ENCODE results near the gene RBM17. TPM values are rescaled to one million over a fixed set of nuclear protein-coding genes. Genes with fewer than 3 reads are reported as not detected.
A peak's percentile ranks its signal among the peaks of the same experiment; 100 is the strongest.

RBM17 gene
- total and polyA plus RNA-seq, 5 experiments from 2014 or later, result 57.4 to 130 (median 84.9) TPM

DNA sequence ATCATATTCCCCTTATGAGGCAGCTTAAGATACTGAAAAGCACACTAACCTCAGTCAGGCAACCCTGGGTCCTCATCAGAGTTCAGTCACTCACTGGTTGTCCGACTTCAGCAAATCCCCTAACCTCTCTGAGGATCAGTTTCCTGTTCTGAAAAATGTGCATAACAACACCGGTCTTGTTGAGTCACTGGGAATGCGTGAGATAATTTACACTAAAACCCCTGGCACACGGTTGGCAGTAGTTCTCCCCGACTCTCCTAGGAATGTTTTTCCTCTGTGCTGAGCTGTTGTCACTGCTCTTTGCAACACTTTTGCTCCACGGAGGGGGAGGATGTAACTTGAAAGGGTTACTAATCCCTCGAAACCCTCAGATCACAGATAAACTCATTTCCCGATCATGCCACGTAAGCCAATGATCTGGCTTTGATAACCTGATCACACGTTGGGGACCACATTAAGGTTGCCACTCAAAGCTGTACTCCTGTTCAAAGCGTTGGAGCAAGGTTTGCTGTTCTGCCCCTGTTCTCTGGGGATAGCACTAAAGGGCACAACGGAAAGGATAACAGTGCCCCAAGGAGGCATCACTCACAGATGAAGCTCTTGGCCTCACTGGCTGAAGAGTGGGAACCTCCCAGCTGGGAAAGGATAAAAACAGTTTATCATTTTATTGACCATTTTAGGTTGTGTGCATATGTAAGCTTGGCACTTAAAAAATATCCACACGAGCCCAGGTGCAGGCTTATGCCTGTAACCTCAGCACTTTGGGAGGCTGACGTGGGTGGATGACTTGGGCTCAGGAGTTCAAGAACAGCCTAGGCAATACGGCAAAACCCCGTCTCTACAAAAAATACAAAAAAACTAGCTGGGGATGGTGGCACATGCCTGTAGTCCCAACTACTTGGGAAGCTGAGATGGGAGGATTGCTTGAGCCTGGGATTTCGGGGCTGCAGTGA lies 5.0 kb upstream of the RBM17 start:
- H3K9me3 Mint-ChIP-seq, result no peaks in the 10 kb centered on the region
- ATAC-seq (peak; percentile 23 to 34), DNase-seq (peak in 6 of 10 donors; percentile 11 to 57 (median 24))
- H3K4me3 Mint-ChIP-seq, result peak overlapping the region in 8 of 10 donors; percentile 21 to 65 (median 39)
- peaks cover 0 to 1% (median 0%) of the 10 kb centered on the region in 5 donors for H3K27me3 Mint-ChIP-seq
- H3K4me1 Mint-ChIP-seq, result peaks cover 25 to 49% (median 38%) of the 10 kb centered on the region in 4 donors
- POLR2A ChIA-PET, result interaction anchor here (0.7 to 1.8 kb wide), 4 partner anchors 16 to 107 kb away, joined by 3 to 8 read pairs (median 4); partner anchors contain the start of gene IL15RA
- H3K27ac Mint-ChIP-seq, result peak overlapping the region in 7 of 10 donors; percentile 0 to 75 (median 70)
- H3K36me3 Mint-ChIP-seq, result no peaks in the 10 kb centered on the region

DNA sequence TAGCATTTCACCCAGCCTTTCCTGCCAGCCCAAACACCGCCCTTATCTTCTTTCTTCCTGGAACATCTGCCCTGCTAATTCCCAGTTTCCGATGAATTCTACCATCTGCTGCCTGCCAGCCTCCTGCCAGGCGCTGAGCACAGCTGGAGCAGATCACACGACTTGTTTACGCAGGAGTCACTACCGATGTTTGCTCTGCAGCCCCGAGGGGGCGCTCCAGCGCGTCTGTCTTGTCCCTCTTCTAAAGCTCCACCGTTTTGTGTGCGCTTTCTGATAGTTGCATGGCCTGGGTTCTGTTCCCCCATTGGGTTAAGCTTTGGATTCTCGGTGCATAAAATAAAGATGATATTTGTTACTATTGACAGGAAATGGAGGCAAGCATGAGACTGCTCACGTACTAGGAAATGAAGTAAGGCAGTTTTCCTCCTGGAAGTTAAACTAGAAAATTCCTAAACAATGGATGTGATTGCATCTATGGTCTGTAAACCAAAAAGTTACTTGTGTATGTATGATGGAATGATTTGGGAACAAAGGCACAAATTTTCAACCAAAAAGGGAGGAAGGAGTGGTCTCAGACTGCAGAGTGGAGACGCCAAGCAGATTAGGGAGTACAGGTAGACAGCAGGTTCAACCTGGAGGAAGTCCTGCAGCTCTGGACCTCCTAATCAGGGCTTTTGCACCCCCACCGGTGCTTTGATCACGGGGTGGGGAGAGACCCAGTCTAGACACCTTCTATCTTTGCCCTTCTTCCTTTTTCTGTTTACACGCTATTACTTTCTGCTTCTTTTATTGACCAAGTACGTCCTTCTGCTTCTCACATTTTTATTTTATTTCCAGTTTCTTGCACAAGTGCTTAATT lies 2.2 kb upstream of the RBM17 start:
- H3K9me3 Mint-ChIP-seq, result no peaks in the 10 kb centered on the region
- H3K4me1 Mint-ChIP-seq, result peaks cover 33 to 66% (median 58%) of the 10 kb centered on the region in 4 donors
- POLR2A ChIA-PET, result interaction anchor here (0.8 to 3.4 kb wide), 11 partner anchors 14 to 116 kb away, joined by 3 to 32 read pairs (median 7); partner anchors contain the start of genes IL2RA and PFKFB3
- peak overlapping the region in 9 of 10 donors; percentile 34 to 98 (median 83) for H3K27ac Mint-ChIP-seq
- H3K27me3 Mint-ChIP-seq, result peaks cover 0 to 1% (median 0%) of the 10 kb centered on the region in 5 donors
- peak overlapping the region; percentile 65 to 96 (median 82) for H3K4me3 Mint-ChIP-seq
- ATAC-seq (peak; percentile 58 to 59), DNase-seq (peak; percentile 66 to 90 (median 79))
- no peaks in the 10 kb centered on the region for H3K36me3 Mint-ChIP-seq

- POLR2A ChIA-PET, result interaction anchor here (0.6 to 1.7 kb wide), 8 partner anchors 10 to 312 kb away, joined by 3 to 6 read pairs (median 4); partner anchors contain the start of gene PFKFB3
- DNase-seq, result peak in 6 of 10 donors; percentile 14 to 38 (median 28)
- peaks cover 0 to 1% (median 0%) of the 10 kb centered on the region in 5 donors for H3K27me3 Mint-ChIP-seq
- peak; percentile 0 for ATAC-seq
- peaks cover 0 to 6% (median 0%) of the 10 kb centered on the region in 3 donors for H3K36me3 Mint-ChIP-seq
- no peaks in the 10 kb centered on the region for H3K9me3 Mint-ChIP-seq
- H3K4me1 Mint-ChIP-seq, result peaks cover 41 to 68% (median 62%) of the 10 kb centered on the region in 4 donors
- peak overlapping the region; percentile 20 to 95 (median 82) for H3K27ac Mint-ChIP-seq
- H3K4me3 Mint-ChIP-seq, result peak overlapping the region; percentile 82 to 97 (median 92)
Measured at GRCh38 chr10:6089334-6090219, 743 bp downstream of the RBM17 start.

GRCh38 chr10:6091630-6092029 lies 2.8 kb downstream of the RBM17 start:
- no peaks in the 10 kb centered on the region for H3K27me3 Mint-ChIP-seq
- peak overlapping the region in 8 of 10 donors; percentile 22 to 78 (median 50) for H3K27ac Mint-ChIP-seq
- H3K9me3 Mint-ChIP-seq, result no peaks in the 10 kb centered on the region
- ATAC-seq (peak; percentile 16 to 38), DNase-seq (peak in 6 of 10 donors; percentile 25 to 62 (median 36))
- H3K36me3 Mint-ChIP-seq, result peaks cover 0 to 13% (median 0%) of the 10 kb centered on the region in 3 donors
- H3K4me1 Mint-ChIP-seq, result peaks cover 39 to 78% (median 68%) of the 10 kb centered on the region in 4 donors
- POLR2A ChIA-PET, result interaction anchor here (0.7 kb wide), 2 partner anchors 111 to 310 kb away, joined by 3 to 4 read pairs; partner anchors contain the start of gene PFKFB3
- peak overlapping the region; percentile 9 to 85 (median 64) for H3K4me3 Mint-ChIP-seq

GRCh38 chr10:6092731-6093130 lies 3.9 kb downstream of the RBM17 start:
- H3K27ac Mint-ChIP-seq, result peak overlapping the region in 4 of 10 donors; percentile 7 to 74 (median 32)
- H3K4me3 Mint-ChIP-seq, result peak overlapping the region in 1 of 10 donors; percentile 10
- no peaks in the 10 kb centered on the region for H3K27me3 Mint-ChIP-seq
- no peaks in the 10 kb centered on the region for H3K9me3 Mint-ChIP-seq
- no peak for ATAC-seq
- POLR2A ChIA-PET, result interaction anchor here (0.6 kb wide), 1 partner anchor 25 kb away, joined by 4 read pairs; no protein-coding TSS in a partner anchor
- peaks cover 2 to 23% (median 4%) of the 10 kb centered on the region in 3 donors for H3K36me3 Mint-ChIP-seq
- DNase-seq, result no peak
- peaks cover 39 to 74% (median 72%) of the 10 kb centered on the region in 4 donors for H3K4me1 Mint-ChIP-seq

DNA sequence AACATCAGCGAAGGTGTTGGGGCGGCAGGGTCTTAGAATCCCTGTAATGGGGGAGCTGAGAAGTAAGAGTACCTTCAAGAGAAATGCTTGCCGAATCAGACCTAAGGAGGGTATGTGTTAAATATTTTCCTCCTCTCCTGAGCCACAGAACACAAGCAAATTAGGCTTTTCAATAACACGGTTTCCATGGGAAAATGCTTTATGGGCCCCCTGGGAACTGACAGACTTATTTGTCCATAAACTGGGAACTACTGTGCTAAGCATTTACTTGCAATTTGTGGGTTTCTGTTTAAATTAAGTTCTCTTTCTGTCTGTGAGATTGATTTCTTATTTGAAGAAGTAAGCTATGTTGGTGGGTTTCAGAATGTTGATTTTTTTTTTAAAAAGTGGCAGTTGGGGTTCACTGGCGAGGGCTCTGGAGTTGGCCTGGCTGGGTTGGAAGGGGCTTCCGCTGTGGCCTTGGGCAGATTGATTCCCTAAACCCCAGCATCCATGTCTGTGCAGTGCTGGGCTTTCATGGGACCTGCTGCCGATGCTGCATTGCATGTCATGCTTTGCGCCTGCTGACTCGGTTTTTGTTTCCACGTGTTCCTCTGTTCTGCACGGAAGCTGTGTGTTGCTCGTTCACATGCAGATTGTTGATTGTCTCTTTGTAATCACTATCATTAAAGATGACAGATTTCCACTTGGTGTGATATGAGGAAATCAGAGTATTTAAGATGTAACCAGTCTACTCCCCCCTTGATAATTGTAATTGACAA lies 7.2 kb downstream of the RBM17 start:
- ATAC-seq (no peak), DNase-seq (no peak)
- Mint-ChIP-seq H3K27ac (peak overlapping the region in 4 of 10 donors; percentile 24 to 75 (median 69)), H3K36me3 (peaks cover 6 to 51% (median 10%) of the 10 kb centered on the region in 3 donors), H3K9me3 (no peaks in the 10 kb centered on the region), H3K4me3 (no peak overlapping the region), H3K4me1 (peaks cover 28 to 64% (median 62%) of the 10 kb centered on the region in 4 donors), H3K27me3 (no peaks in the 10 kb centered on the region)
- POLR2A ChIA-PET, result no interaction called here

- Mint-ChIP-seq H3K27ac (peak overlapping the region in 1 of 10 donors; percentile 46), H3K27me3 (no peaks in the 10 kb centered on the region), H3K4me3 (peak overlapping the region in 1 of 10 donors; percentile 3), H3K36me3 (peaks cover 6 to 62% (median 10%) of the 10 kb centered on the region in 3 donors), H3K4me1 (peaks cover 25 to 54% (median 51%) of the 10 kb centered on the region in 4 donors), H3K9me3 (no peaks in the 10 kb centered on the region)
- no peak for DNase-seq
- POLR2A ChIA-PET, result no interaction called here
- no peak for ATAC-seq
Measured at GRCh38 chr10:6097063-6097462, 8.2 kb downstream of the RBM17 start.

GRCh38 chr10:6098156-6098555 lies 9.3 kb downstream of the RBM17 start:
- H3K4me1 Mint-ChIP-seq, result peaks cover 19 to 46% (median 44%) of the 10 kb centered on the region in 4 donors
- no peak for DNase-seq
- no peaks in the 10 kb centered on the region for H3K27me3 Mint-ChIP-seq
- POLR2A ChIA-PET, result no interaction called here
- H3K4me3 Mint-ChIP-seq, result no peak overlapping the region
- no peak for ATAC-seq
- peak overlapping the region in 4 of 10 donors; percentile 21 to 61 (median 50) for H3K27ac Mint-ChIP-seq
- peaks cover 6 to 68% (median 10%) of the 10 kb centered on the region in 3 donors for H3K36me3 Mint-ChIP-seq
- H3K9me3 Mint-ChIP-seq, result no peaks in the 10 kb centered on the region

GRCh38 chr10:6100370-6100769 lies 11.5 kb downstream of the RBM17 start:
- H3K4me1 Mint-ChIP-seq, result peaks cover 15 to 31% (median 28%) of the 10 kb centered on the region in 4 donors
- POLR2A ChIA-PET, result no interaction called here
- H3K27ac Mint-ChIP-seq, result peak overlapping the region in 6 of 10 donors; percentile 37 to 74 (median 54)
- no peak for ATAC-seq
- no peaks in the 10 kb centered on the region for H3K9me3 Mint-ChIP-seq
- H3K4me3 Mint-ChIP-seq, result no peak overlapping the region
- no peak for DNase-seq
- peaks cover 6 to 79% (median 10%) of the 10 kb centered on the region in 3 donors for H3K36me3 Mint-ChIP-seq
- no peaks in the 10 kb centered on the region for H3K27me3 Mint-ChIP-seq

- Mint-ChIP-seq H3K36me3 (peaks cover 6 to 86% (median 10%) of the 10 kb centered on the region in 3 donors), H3K4me3 (no peak overlapping the region), H3K4me1 (peaks cover 13 to 23% (median 23%) of the 10 kb centered on the region in 4 donors), H3K9me3 (no peaks in the 10 kb centered on the region), H3K27me3 (no peaks in the 10 kb centered on the region), H3K27ac (peak overlapping the region in 1 of 10 donors; percentile 21)
- POLR2A ChIA-PET, result no interaction called here
- DNase-seq, result no peak
- ATAC-seq, result no peak
Measured at GRCh38 chr10:6101181-6101580, 12.3 kb downstream of the RBM17 start.
